ENCODE results near the gene RGS13. TPM values are rescaled to one million over a fixed set of nuclear protein-coding genes. Genes with fewer than 3 reads are reported as not detected.

Gene RGS13
- total and polyA plus RNA-seq, 10 of the 15 experiments (the other 5 are each of a cell fraction or from before 2014, with no cell fraction given), result 0.23 to 16.0 (median 0.36) TPM; not detected in 1

DNA sequence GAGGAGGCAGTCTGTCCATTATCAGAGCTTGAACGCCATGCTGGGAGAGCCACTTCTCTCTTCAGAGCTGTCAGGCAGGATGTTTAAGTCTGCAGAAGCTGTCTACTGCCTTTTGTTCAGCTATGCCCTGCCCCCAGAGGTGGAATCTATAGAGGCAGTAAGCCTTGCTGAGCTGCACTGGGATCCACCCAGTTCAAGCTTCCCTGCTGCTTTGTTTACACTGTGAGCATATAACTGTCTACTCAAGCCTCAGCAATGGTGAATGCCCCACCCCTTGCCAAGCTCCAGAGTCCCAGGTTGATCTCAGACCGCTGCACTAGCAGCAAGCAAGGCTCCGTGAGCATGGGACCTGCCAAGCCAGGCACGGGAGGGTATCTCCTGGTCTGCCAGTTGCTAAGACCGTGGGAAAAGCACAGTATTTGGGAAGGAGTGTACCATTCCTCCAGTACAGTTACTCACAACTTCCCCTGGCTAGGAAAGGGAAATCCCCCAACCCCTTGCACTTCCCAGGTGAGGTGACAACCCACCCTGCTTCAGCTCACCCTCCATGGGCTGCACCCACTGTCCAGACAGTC is 32.5 kb downstream of the RGS13 start:
- 23% methylated on average over 5 of the region's 5 CpGs for WGBS (ENCODE audit: insufficient coverage, insufficient replicate concordance, low lambda C conversion rate, missing lambda C conversion rate)
- H4K20me1 ChIP-seq (ENCODE audit: control insufficient read depth, insufficient read depth), result no peaks in the 10 kb centered on the region
- H2AFZ ChIP-seq (ENCODE audit: control insufficient read depth, low read depth, low read length), result no peak overlapping the region
- CTCF ChIA-PET, result interaction anchor here (1.9 kb wide), 1 partner anchor 10 kb away, joined by 4 read pairs; no protein-coding TSS in a partner anchor
- no peaks in the 10 kb centered on the region for H3K27me3 ChIP-seq (replicated peaks in 1 of 2; ENCODE audit: control insufficient read depth in 2 of 2, insufficient read depth in 2 of 2, low read length in 1 of 2)
- intact Hi-C loops (cut with micrococcal nuclease; ENCODE audit: unreplicated experiment), result no loop called here
- no TSS peak for BruUV-seq (replicated peaks)
- no peak for TF ChIP-seq SMAD1 (IDR thresholded peaks at IDR 0.05; ENCODE audit: low read depth, partially characterized antibody)
- no peak for TF ChIP-seq ATF7 (IDR thresholded peaks at IDR 0.05; ENCODE audit: low read depth)
- no peak for TF ChIP-seq HCFC1 (IDR thresholded peaks at IDR 0.05; ENCODE audit: low read length)
- no peak for TF ChIP-seq ESRRA (IDR thresholded peaks at IDR 0.05; ENCODE audit: low read length)
- no peak for TF ChIP-seq YY1 (IDR thresholded peaks at IDR 0.05; ENCODE audit: low read depth, low read length)
- no peak for TF ChIP-seq CBFB (IDR thresholded peaks at IDR 0.05; ENCODE audit: low read depth)
- no peak for TF ChIP-seq BACH1 (IDR thresholded peaks at IDR 0.05; ENCODE audit: borderline replicate concordance)
- RAD21 ChIA-PET (ENCODE audit: unreplicated experiment), result no interaction called here
- in situ Hi-C loops (cut with MboI), result no loop called here
- H3K4me3 ChIP-seq, result no peak overlapping the region
- H3K79me2 ChIP-seq (ENCODE audit: control insufficient read depth, insufficient read depth, low read length), result no peaks in the 10 kb centered on the region
- DNase-seq (ENCODE audit: low read depth, low spot score), result no peak
- H3K4me2 ChIP-seq (ENCODE audit: control insufficient read depth, insufficient read depth), result no peak overlapping the region
- no peaks in the 10 kb centered on the region for H3K36me3 ChIP-seq (ENCODE audit: control insufficient read depth in 2 of 2, insufficient read depth in 2 of 2, low read length in 1 of 2)
- H3K9ac ChIP-seq (ENCODE audit: control insufficient read depth, insufficient read depth, low read length), result no peak overlapping the region
- POLR2A ChIA-PET, result no interaction called here
- H3K27ac ChIP-seq (ENCODE audit: control insufficient read depth, insufficient read depth), result no peak overlapping the region
- no peaks in the 10 kb centered on the region for H3K4me1 ChIP-seq (ENCODE audit: control insufficient read depth, insufficient read depth, low read length)
- H3K9me3 ChIP-seq (replicated peaks; ENCODE audit: control insufficient read depth, insufficient read depth, low read length), result no peaks in the 10 kb centered on the region
- SMC1A ChIA-PET (ENCODE audit: uncharacterized antibody, unreplicated experiment), result interaction anchor here (1.0 to 2.1 kb wide), 3 partner anchors 10 to 52 kb away, joined by 3 to 8 read pairs (median 3); no protein-coding TSS in a partner anchor
- ATAC-seq, result no peak
- no peak for FAIRE-seq

- Histone ChIP-seq H2AFZ (ENCODE audit: control insufficient read depth, low read depth, low read length) (no peak overlapping the region), H3K36me3 (ENCODE audit: control insufficient read depth in 2 of 2, insufficient read depth in 2 of 2, low read length in 1 of 2) (no peaks in the 10 kb centered on the region), H4K20me1 (ENCODE audit: control insufficient read depth, insufficient read depth) (no peaks in the 10 kb centered on the region), H3K9me3 (replicated peaks; ENCODE audit: control insufficient read depth, insufficient read depth, low read length) (no peaks in the 10 kb centered on the region), H3K9ac (ENCODE audit: control insufficient read depth, insufficient read depth, low read length) (no peak overlapping the region), H3K79me2 (ENCODE audit: control insufficient read depth, insufficient read depth, low read length) (no peaks in the 10 kb centered on the region), H3K4me3 (no peak overlapping the region), H3K27me3 (replicated peaks in 1 of 2; ENCODE audit: control insufficient read depth in 2 of 2, insufficient read depth in 2 of 2, low read length in 1 of 2) (no peaks in the 10 kb centered on the region), H3K4me1 (ENCODE audit: control insufficient read depth, insufficient read depth, low read length) (no peaks in the 10 kb centered on the region), H3K27ac (ENCODE audit: control insufficient read depth, insufficient read depth) (no peak overlapping the region), H3K4me2 (ENCODE audit: control insufficient read depth, insufficient read depth) (no peak overlapping the region)
- TF ChIP-seq STAT3 (IDR thresholded peaks at IDR 0.05; ENCODE audit: low read depth, low read length) (no peak), CBX5 (IDR thresholded peaks at IDR 0.05; ENCODE audit: low read depth) (no peak), HDGF (IDR thresholded peaks at IDR 0.05) (no peak), FOXK2 (IDR thresholded peaks at IDR 0.05) (no peak), FOXM1 (IDR thresholded peaks at IDR 0.05; ENCODE audit: low read depth, low read length) (no peak), MYB (IDR thresholded peaks at IDR 0.05; ENCODE audit: borderline replicate concordance, low read depth, low read length) (no peak), ZNF24 (IDR thresholded peaks at IDR 0.05) (no peak), CEBPB (IDR thresholded peaks at IDR 0.05; ENCODE audit: borderline replicate concordance in 1 of 2, low read depth in 2 of 2, low read length in 2 of 2) (no peak), ZBED1 (IDR thresholded peaks at IDR 0.05; ENCODE audit: borderline replicate concordance) (no peak), SKIL (IDR thresholded peaks at IDR 0.05; ENCODE audit: low read depth, poor library complexity, severe bottlenecking) (no peak)
- FAIRE-seq, result no peak
- ChIA-PET RAD21 (ENCODE audit: unreplicated experiment) (no interaction called here), CTCF (no interaction called here), SMC1A (ENCODE audit: uncharacterized antibody, unreplicated experiment) (interaction anchor here (1.0 to 2.1 kb wide), 3 partner anchors 9 to 52 kb away, joined by 3 to 8 read pairs (median 3); no protein-coding TSS in a partner anchor), POLR2A (no interaction called here)
- WGBS (ENCODE audit: insufficient coverage, insufficient replicate concordance, low lambda C conversion rate, missing lambda C conversion rate), result 0% methylated on average over 1 of the region's 1 CpG
- intact Hi-C loops (cut with micrococcal nuclease; ENCODE audit: unreplicated experiment) (no loop called here), in situ Hi-C loops (cut with MboI) (no loop called here)
- DNase-seq (ENCODE audit: low read depth, low spot score), result no peak
- ATAC-seq, result no peak
- no TSS peak for BruUV-seq (replicated peaks)
Measured at GRCh38 chr1:192669174-192669573, 33.2 kb downstream of the RGS13 start.
